CD14-positive monocyte (primary cell): ENCODE results near the gene LDB1. TPM values are rescaled to one million over a fixed set of nuclear protein-coding genes. Genes with fewer than 3 reads are reported as not detected.

Experiments
- DNase-seq, 3 donors: peaks; one replicate each; pipeline ENCODE4 v3.0.0-alpha.2; 2011 to 2022
- H2AFZ ChIP-seq: 2 replicates; pipeline ENCODE4 v1.6.0; 2012; ENCODE audit warnings: mild to moderate bottlenecking, low read depth, low read length, inconsistent platforms; ENCODE audit not compliant: insufficient read depth, poor library complexity, severe bottlenecking
- H3K27ac ChIP-seq, 2 donors: 1 replicate in 1 of 2; 2 replicates in 1 of 2; pipeline ENCODE4 v1.5.1; 2012 to 2013; ENCODE audit warnings: low read length in 2 of 2, control low read depth in 1 of 2, inconsistent platforms in 1 of 2, low read depth in 1 of 2, mild to moderate bottlenecking in 1 of 2
- H3K27me3 ChIP-seq, 2 donors: one replicate each; pipeline versions ENCODE4 v1.6.0 to v1.6.1; 2011 to 2013; ENCODE audit warnings: low read length in 2 of 2; ENCODE audit not compliant: control insufficient read depth in 2 of 2, insufficient read depth in 2 of 2
- H3K36me3 ChIP-seq, 2 donors: replicated peaks in 1 of 2; 1 replicate in 1 of 2; 2 replicates in 1 of 2; pipeline versions ENCODE4 v1.5.1 to v1.6.1; 2012 to 2013; ENCODE audit warnings: low read length in 2 of 2, control low read depth in 1 of 2, inconsistent platforms in 1 of 2, mild to moderate bottlenecking in 1 of 2; ENCODE audit not compliant: insufficient read depth in 2 of 2, control insufficient read depth in 1 of 2
- H3K4me1 ChIP-seq, 2 donors: 1 replicate in 1 of 2; 2 replicates in 1 of 2; pipeline versions ENCODE4 v1.5.1 to v1.6.1; 2012 to 2013; ENCODE audit warnings: low read length in 2 of 2, control low read depth in 1 of 2, inconsistent platforms in 1 of 2, mild to moderate bottlenecking in 1 of 2, moderate library complexity in 1 of 2; ENCODE audit not compliant: insufficient read depth in 2 of 2, control insufficient read depth in 1 of 2
- H3K4me2 ChIP-seq: replicated peaks from 2 replicates; pipeline ENCODE3; 2012; ENCODE audit warnings: low read length, moderate library complexity, mild to moderate bottlenecking; ENCODE audit not compliant: poor library complexity, severe bottlenecking; ENCODE audit errors: extremely low read depth
- H3K4me3 ChIP-seq, 3 experiments: fragments of 200-600 bp in 1 of 3; sonication (generic) in 1 of 3; replicated peaks in 1 of 3; 1 replicate in 2 of 3; 2 replicates in 1 of 3; pipeline ENCODE4 v1.5.1; 2011 to 2013; ENCODE audit warnings: low read length in 3 of 3, mild to moderate bottlenecking in 3 of 3, control low read depth in 2 of 3, low read depth in 2 of 3, inconsistent platforms in 1 of 3, moderate library complexity in 1 of 3
- H3K79me2 ChIP-seq: 2 replicates; pipeline ENCODE4 v1.6.0; 2012; ENCODE audit warnings: mild to moderate bottlenecking, control low read depth, inconsistent platforms, low read length, moderate library complexity; ENCODE audit not compliant: insufficient read depth
- H3K9ac ChIP-seq: 2 replicates; pipeline ENCODE4 v1.6.0; 2017; ENCODE audit warnings: low read length, mild to moderate bottlenecking; ENCODE audit not compliant: insufficient read depth, poor library complexity, severe bottlenecking
- H3K9me3 ChIP-seq, 2 donors: replicated peaks in 1 of 2; 1 replicate in 1 of 2; 2 replicates in 1 of 2; pipeline versions ENCODE4 v1.5.1 to v1.6.1; 2012 to 2013; ENCODE audit warnings: low read length in 2 of 2, control low read depth in 1 of 2; ENCODE audit not compliant: control insufficient read depth in 1 of 2, insufficient read depth in 1 of 2
- H4K20me1 ChIP-seq: 2 replicates; pipeline ENCODE4 v1.6.0; 2012; ENCODE audit warnings: mild to moderate bottlenecking, low read length, control low read depth, moderate library complexity; ENCODE audit not compliant: insufficient read depth
- H3K27ac Mint-ChIP-seq, 7 donors: one replicate each; pipeline ENCODE4 v1.8.0; 2020; ENCODE audit warnings: mild to moderate bottlenecking in 7 of 7, mixed read lengths in 7 of 7, moderate library complexity in 6 of 7, inconsistent platforms in 2 of 7
- H3K27me3 Mint-ChIP-seq, 3 donors: one replicate each; pipeline ENCODE4 v1.8.0; 2021 to 2022; ENCODE audit warnings: low read depth in 3 of 3, mild to moderate bottlenecking in 3 of 3, mixed read lengths in 3 of 3, moderate library complexity in 3 of 3, inconsistent platforms in 1 of 3
- H3K36me3 Mint-ChIP-seq, 2 donors: one replicate each; pipeline ENCODE4 v1.8.0; 2020; ENCODE audit warnings: mixed read lengths in 2 of 2, inconsistent platforms in 1 of 2, mild to moderate bottlenecking in 1 of 2
- H3K4me1 Mint-ChIP-seq: one replicate; pipeline ENCODE4 v1.8.0; 2020; ENCODE audit warnings: mild to moderate bottlenecking, mixed read lengths
- H3K4me3 Mint-ChIP-seq, 2 donors: one replicate each; pipeline ENCODE4 v1.8.0; 2020; ENCODE audit warnings: mild to moderate bottlenecking in 2 of 2, mixed read lengths in 2 of 2, moderate library complexity in 1 of 2
- H3K9me3 Mint-ChIP-seq, 7 donors: one replicate each; pipeline ENCODE4 v1.8.0; 2020 to 2022; ENCODE audit warnings: mixed read lengths in 7 of 7, mild to moderate bottlenecking in 6 of 7, moderate library complexity in 6 of 7, inconsistent platforms in 2 of 7
- CTCF ChIP-seq: fragments of 200-600 bp; IDR thresholded peaks from one replicate; pipeline ENCODE4 v1.8.0; 2022; ENCODE audit warnings: antibody characterized with exemption, mild to moderate bottlenecking
- WGBS: methylation state at CpG from one replicate; pipeline ENCODE4 v1.1.5; 2013; ENCODE audit warnings: missing lambda C conversion rate; ENCODE audit not compliant: insufficient coverage; 5-methylcytosine and 5-hydroxymethylcytosine counted together
- intact Hi-C, 2 donors: fragments of 100-400 bp; cut with micrococcal nuclease; formaldehyde crosslinking; loops; one replicate each; pipeline versions ENCODE4 v1.15.0 to v1.15.1; 2023
- polyA plus RNA-seq, 3 donors: library from polyadenylated mRNA; depleted of rRNA in 1 of 3; unstranded in 2 of 3; stranded (reverse) in 1 of 3; fragments of 300-500 nt in 2 of 3; fragments of >200 nt in 1 of 3; fragmentation: Illumina TruSeq in 2 of 3; gene quantifications; 1 replicate in 2 of 3; 2 replicates in 1 of 3; pipeline ENCODE4 v1.2.3, GENCODE V29; 2012 to 2021

Gene LDB1
- polyA plus RNA-seq, 3 donors = 8.7 to 103 (median 21.9) TPM

- Histone ChIP-seq H3K4me2 (peak overlapping the region; percentile 98), H3K9me3 (no peaks in the 10 kb centered on the region), H3K36me3 (peaks cover 0 to 13% of the 10 kb centered on the region in 2 donors), H3K27ac (peak overlapping the region; percentile 49 to 87), H3K4me1 (peaks cover 48 to 50% of the 10 kb centered on the region in 2 donors), H3K27me3 (no peaks in the 10 kb centered on the region), H3K4me3 (peak overlapping the region; percentile 64 to 92 (median 80)), H3K79me2 (peaks cover 49% of the 10 kb centered on the region), H4K20me1 (peaks cover 44% of the 10 kb centered on the region), H3K9ac (peak overlapping the region; percentile 96), H2AFZ (peak overlapping the region; percentile 97)
- Mint-ChIP-seq H3K27ac (peak overlapping the region; percentile 44 to 91 (median 83)), H3K4me3 (peak overlapping the region; percentile 81 to 94), H3K4me1 (peaks cover 47% of the 10 kb centered on the region), H3K9me3 (no peaks in the 10 kb centered on the region), H3K36me3 (peaks cover 2 to 8% of the 10 kb centered on the region in 2 donors), H3K27me3 (peaks cover 1 to 4% (median 1%) of the 10 kb centered on the region in 3 donors)
- peak in 2 of 3 donors; percentile 8 to 28 for DNase-seq
- WGBS = 9% methylated on average over 63 of the region's 63 CpGs
- no peak for TF ChIP-seq CTCF
- intact Hi-C loops = loop anchor here in 1 of 2 donors (5.0 kb wide), 2 partner anchors 223 to 283 kb away; partner anchors contain the start of genes KCNIP2 and NPM3
Observed at GRCh38 chr10:102065561-102066398, 54.4 kb downstream of the LDB1 start.

DNA sequence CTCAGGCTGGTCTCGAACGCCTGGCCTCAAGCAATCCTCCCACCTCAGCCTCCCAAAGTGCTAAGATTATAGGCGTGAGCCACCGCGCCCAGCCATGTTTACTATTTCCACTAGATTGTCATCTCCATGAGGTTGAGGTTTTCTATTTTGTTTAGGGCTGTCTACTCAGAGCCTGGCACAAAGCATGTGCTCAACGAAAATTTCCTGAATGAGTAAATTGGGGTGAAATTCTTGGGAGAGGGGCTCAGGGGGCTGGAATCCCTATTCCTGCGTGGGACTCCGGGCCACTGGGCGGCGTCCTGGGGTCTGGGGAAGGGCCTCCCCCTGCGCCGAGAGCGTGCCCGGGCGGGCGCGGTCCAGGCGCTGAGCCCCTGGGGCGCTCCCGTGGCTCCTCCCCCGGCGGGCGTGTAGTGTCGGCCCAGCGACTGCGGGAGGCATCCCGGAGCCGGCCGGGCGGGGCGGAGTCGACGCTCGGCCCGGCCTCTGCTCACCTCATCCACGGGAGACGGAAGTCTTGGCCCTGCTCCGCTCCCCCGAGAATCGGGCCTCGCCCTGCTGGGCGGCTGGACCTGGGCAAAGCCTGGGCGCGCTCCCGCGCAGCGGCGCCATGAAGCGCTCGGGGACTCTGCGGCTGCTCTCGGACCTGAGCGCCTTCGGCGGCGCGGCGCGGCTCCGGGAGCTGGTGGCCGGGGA, 55.2 kb downstream of the LDB1 start, which contains the start of gene HPS6:
Gene HPS6, plus strand, starts transcription at position 482 of the 693 bp plus-strand sequence. Its CDS starts 126 bp downstream, at position 608.
- H3K27me3 ChIP-seq = no peaks in the 10 kb centered on the region
- Mint-ChIP-seq H3K27ac (peak within 1 kb of the TSS; percentile 80 to 92 (median 88)), H3K4me1 (peaks cover 44% of the 10 kb centered on the region), H3K27me3 (peaks cover 1 to 4% (median 1%) of the 10 kb centered on the region in 3 donors), H3K9me3 (no peaks in the 10 kb centered on the region), H3K36me3 (peaks cover 2 to 8% of the 10 kb centered on the region in 2 donors), H3K4me3 (peak within 1 kb of the TSS; percentile 81 to 94)
- peak; percentile 85 to 88 (median 86) for DNase-seq
- H4K20me1 ChIP-seq = peaks cover 40% of the 10 kb centered on the region
- H3K9me3 ChIP-seq = no peaks in the 10 kb centered on the region
- H3K9ac ChIP-seq = peak within 1 kb of the TSS; percentile 96
- intact Hi-C loops = loop anchor here in 1 of 2 donors (5.0 kb wide), 2 partner anchors 223 to 283 kb away; partner anchors contain the start of genes KCNIP2 and NPM3
- peak within 1 kb of the TSS; percentile 49 to 87 for H3K27ac ChIP-seq
- WGBS = 0% methylated on average over 56 of the region's 61 CpGs
- H3K36me3 ChIP-seq = peaks cover 0 to 13% of the 10 kb centered on the region in 2 donors
- no peak for TF ChIP-seq CTCF
- peak within 1 kb of the TSS; percentile 64 to 92 (median 80) for H3K4me3 ChIP-seq
- H3K4me1 ChIP-seq = peaks cover 44 to 50% of the 10 kb centered on the region in 2 donors
- peaks cover 44% of the 10 kb centered on the region for H3K79me2 ChIP-seq
- H2AFZ ChIP-seq = peak within 1 kb of the TSS; percentile 97
- peak within 1 kb of the TSS; percentile 98 for H3K4me2 ChIP-seq
